ENCODE measurements around the gene CFAP69. TPM values are rescaled to one million over a fixed set of nuclear protein-coding genes. Genes with fewer than 3 reads are reported as not detected.
"Not testable (repeated sequence)": the region's sequence is repeated elsewhere in the genome, so short reads cannot be mapped to it uniquely, and the experiment has no call there.

CFAP69 gene
- total RNA-seq, 2 donors from 2014 or later: 0.60 to 1.6 TPM

DNA sequence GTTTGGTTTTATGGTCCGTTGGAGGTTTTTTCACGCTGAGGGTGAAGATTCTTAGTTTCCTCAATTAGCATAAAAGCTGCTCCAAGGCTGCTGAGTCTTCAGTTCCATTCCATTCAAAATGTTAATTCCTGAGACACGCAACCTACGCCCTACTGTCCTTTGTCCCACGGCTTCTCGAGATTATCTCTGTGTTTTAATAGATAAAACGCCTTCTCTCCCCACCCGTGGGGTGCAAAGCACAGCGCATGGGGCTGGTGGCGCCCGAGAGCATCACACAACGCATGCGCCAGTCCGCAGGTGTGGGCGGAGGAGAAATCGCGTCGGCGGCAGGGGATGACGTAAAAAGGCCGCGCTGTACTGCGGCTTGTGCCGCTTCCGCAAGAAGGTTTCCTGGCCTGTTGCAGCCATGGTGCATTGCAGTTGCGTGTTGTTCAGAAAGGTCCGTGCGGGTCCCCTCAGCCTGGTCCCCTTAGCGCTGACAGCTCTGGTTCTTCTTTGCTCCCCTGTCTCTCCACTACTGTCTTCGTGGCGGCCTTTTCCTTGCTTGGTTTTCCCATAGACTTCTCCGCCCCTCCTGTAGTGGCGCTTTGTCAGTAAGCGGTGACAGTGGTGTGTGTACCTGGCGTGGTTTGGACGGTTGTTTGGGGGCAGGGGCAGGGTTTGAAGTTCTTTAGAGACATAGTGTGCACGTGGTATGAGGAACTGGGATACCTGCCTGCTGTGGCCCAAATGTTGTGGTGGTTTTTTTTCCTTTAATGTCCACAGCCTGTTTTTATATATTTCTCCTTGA, 101.6 kb downstream of the CFAP69 start, which contains the start of gene GTPBP10:
TSS of gene GTPBP10 (plus strand) at position 381 of the 790 bp plus-strand sequence. CDS start at position 407, 26 bp downstream.
- H3K9me3 ChIP-seq (ENCODE audit: control insufficient read depth, low read length, poor library complexity, severe bottlenecking): no peaks in the 10 kb centered on the region
- H3K4me3 Mint-ChIP-seq: peak within 1 kb of the TSS; percentile 95
- peaks cover 5% of the 10 kb centered on the region for H3K36me3 Mint-ChIP-seq (ENCODE audit: low read depth)
- peaks cover 26% of the 10 kb centered on the region for H3K4me1 Mint-ChIP-seq
- ATAC-seq (peak; percentile 94), DNase-seq (peak; percentile 87 to 93 (median 89))
- peak within 1 kb of the TSS; percentile 97 for H3K27ac Mint-ChIP-seq
- no peaks in the 10 kb centered on the region for H3K27me3 Mint-ChIP-seq

- Mint-ChIP-seq H3K4me3 (peak overlapping the region; percentile 95), H3K27me3 (no peaks in the 10 kb centered on the region), H3K4me1 (peaks cover 34% of the 10 kb centered on the region), H3K27ac (peak overlapping the region; percentile 97), H3K36me3 (ENCODE audit: low read depth) (peaks cover 5% of the 10 kb centered on the region)
- no peak for DNase-seq
- ATAC-seq: no peak
- H3K9me3 ChIP-seq (ENCODE audit: control insufficient read depth, low read length, poor library complexity, severe bottlenecking): no peaks in the 10 kb centered on the region
Measured at GRCh38 chr7:90347759-90348158, 102.8 kb downstream of the CFAP69 start.

- Mint-ChIP-seq H3K27me3 (no peaks in the 10 kb centered on the region), H3K27ac (peak overlapping the region; percentile 56), H3K36me3 (ENCODE audit: low read depth) (peaks cover 7% of the 10 kb centered on the region), H3K4me1 (peaks cover 37% of the 10 kb centered on the region), H3K4me3 (no peak overlapping the region)
- DNase-seq: no peak
- no peaks in the 10 kb centered on the region for H3K9me3 ChIP-seq (ENCODE audit: control insufficient read depth, low read length, poor library complexity, severe bottlenecking)
- no peak for ATAC-seq
Measured at GRCh38 chr7:90349305-90349704, 104.3 kb downstream of the CFAP69 start.

GRCh38 chr7:90350032-90350431, 105.1 kb downstream of the CFAP69 start:
- peaks cover 35% of the 10 kb centered on the region for H3K4me1 Mint-ChIP-seq
- H3K27ac Mint-ChIP-seq: peak overlapping the region; percentile 56
- not testable (repeated sequence) for ATAC-seq; H3K9me3 ChIP-seq (ENCODE audit: control insufficient read depth, low read length, poor library complexity, severe bottlenecking); H3K4me3 Mint-ChIP-seq; H3K36me3 Mint-ChIP-seq (ENCODE audit: low read depth); H3K27me3 Mint-ChIP-seq; DNase-seq

GRCh38 chr7:90351987-90352386, 107.0 kb downstream of the CFAP69 start:
- DNase-seq (no peak), ATAC-seq (no peak)
- peaks cover 13% of the 10 kb centered on the region for H3K36me3 Mint-ChIP-seq (ENCODE audit: low read depth)
- no peaks in the 10 kb centered on the region for H3K9me3 ChIP-seq (ENCODE audit: control insufficient read depth, low read length, poor library complexity, severe bottlenecking)
- H3K27ac Mint-ChIP-seq: peak overlapping the region; percentile 37
- peaks cover 27% of the 10 kb centered on the region for H3K4me1 Mint-ChIP-seq
- no peak overlapping the region for H3K4me3 Mint-ChIP-seq
- H3K27me3 Mint-ChIP-seq: no peaks in the 10 kb centered on the region

Other genes starting within 250 kb of the CFAP69 start
- not detected for gene STEAP1, start 90.7 kb upstream of the CFAP69 start, total RNA-seq
- not detected for gene STEAP2, start 33.4 kb upstream of the CFAP69 start, total RNA-seq
- gene FAM237B, start 76.1 kb downstream of the CFAP69 start, total RNA-seq: not detected
- 10 to 100 TPM; 15.4 to 19.9 TPM for gene GTPBP10, start 101.5 kb downstream of the CFAP69 start, total RNA-seq
- 1 to 10 TPM; 1.6 to 4.1 TPM for gene CLDN12, start 158.3 kb downstream of the CFAP69 start, total RNA-seq
- not detected for gene PTTG1IP2, start 224.5 kb downstream of the CFAP69 start, total RNA-seq

All from T-helper 17 cell (primary cell).